ENCODE results near the gene TMEM43. TPM values are rescaled to one million over a fixed set of nuclear protein-coding genes. Genes with fewer than 3 reads are reported as not detected.

Gene TMEM43
- polyA plus RNA-seq, 1 of the 3 experiments (the other 2 are of a cell fraction) = 105 TPM

GRCh38 chr3:14154276-14154675, 29.4 kb downstream of the TMEM43 start:
- Histone ChIP-seq H4K20me1 (ENCODE audit: insufficient read depth) (0 out of 2 replicates have a peak, but pooled peaks cover 9% of the 10 kb centered on the region), H3K4me1 (ENCODE audit: control insufficient read depth in 1 of 2, insufficient read depth in 2 of 2, low read depth in 1 of 2, low read length in 1 of 2) (no peaks in the 10 kb centered on the region; a peak in 1 of 4 replicates), H2AFZ (ENCODE audit: low read depth) (no peak overlapping the region), H3K27ac (ENCODE audit: low read depth in 2 of 2, low read length in 1 of 2) (no peak overlapping the region), H3K36me3 (replicated peaks in 1 of 2; ENCODE audit: control insufficient read depth in 1 of 2, insufficient read depth in 2 of 2, low read length in 1 of 2) (peaks cover 64 to 83% of the 10 kb centered on the region in 2 experiments), H3F3A (replicated peaks; ENCODE audit: insufficient read depth) (no peaks in the 10 kb centered on the region), H3K4me3 (ENCODE audit: low read depth in 2 of 2, low read length in 1 of 2) (no peak overlapping the region), H3K4me2 (no peak overlapping the region), H3K9me3 (no peaks in the 10 kb centered on the region), H3K79me2 (ENCODE audit: insufficient read depth) (peaks cover 47% of the 10 kb centered on the region; the same call in 1 of the 2 replicates), H3K27me3 (ENCODE audit: insufficient read depth) (no peaks in the 10 kb centered on the region), H3K9ac (no peak overlapping the region), H3K9me2 (no peaks in the 10 kb centered on the region)
- no peak for TF ChIP-seq ELF1 (IDR thresholded peaks at IDR 0.05)
- TF ChIP-seq CHD2 (IDR thresholded peaks at IDR 0.05; ENCODE audit: low read length, partially characterized antibody) = no peak
- TF ChIP-seq FOXM1 (IDR thresholded peaks at IDR 0.05; ENCODE audit: low read depth) = no peak
- TF ChIP-seq TEAD4 (IDR thresholded peaks at IDR 0.05; ENCODE audit: borderline replicate concordance, insufficient read depth) = no peak
- no peak for TF ChIP-seq FOSL2 (IDR thresholded peaks at IDR 0.05; ENCODE audit: borderline replicate concordance, low read depth)
- no peak for TF ChIP-seq USF2 (IDR thresholded peaks at IDR 0.05; ENCODE audit: borderline replicate concordance, low read depth, low read length)
- TF ChIP-seq RFX5 (IDR thresholded peaks at IDR 0.05; ENCODE audit: low read length) = no peak
- TF ChIP-seq IRF3 (IDR thresholded peaks at IDR 0.05; ENCODE audit: low read depth, low read length) = no peak
- CTCF ChIA-PET = no interaction called here
- DNase-seq = no peak
- POLR2A ChIA-PET = no interaction called here
- WGBS (ENCODE audit: low lambda C conversion rate) = 95% methylated on average over 5 of the region's 5 CpGs

- H3K9ac ChIP-seq = no peak overlapping the region
- H3K4me1 ChIP-seq (ENCODE audit: control insufficient read depth in 1 of 2, insufficient read depth in 2 of 2, low read depth in 1 of 2, low read length in 1 of 2) = no peaks in the 10 kb centered on the region; a peak in 1 of 4 replicates
- no peaks in the 10 kb centered on the region for H3K27me3 ChIP-seq (ENCODE audit: insufficient read depth)
- ChIA-PET POLR2A (no interaction called here), CTCF (interaction anchor here (1.5 kb wide), 1 partner anchor 48 kb away, joined by 4 read pairs; no protein-coding TSS in a partner anchor)
- no peaks in the 10 kb centered on the region for H3F3A ChIP-seq (replicated peaks; ENCODE audit: insufficient read depth)
- no peak overlapping the region for H3K4me2 ChIP-seq
- H2AFZ ChIP-seq (ENCODE audit: low read depth) = no peak overlapping the region
- H3K4me3 ChIP-seq (ENCODE audit: low read depth in 2 of 2, low read length in 1 of 2) = no peak overlapping the region
- no peak for DNase-seq
- 91% methylated on average over 7 of the region's 7 CpGs for WGBS (ENCODE audit: low lambda C conversion rate)
- H3K79me2 ChIP-seq (ENCODE audit: insufficient read depth) = peaks cover 47% of the 10 kb centered on the region; the same call in 1 of the 2 replicates
- H3K36me3 ChIP-seq (replicated peaks in 1 of 2; ENCODE audit: control insufficient read depth in 1 of 2, insufficient read depth in 2 of 2, low read length in 1 of 2) = peaks cover 71 to 88% of the 10 kb centered on the region in 2 experiments
- no peak overlapping the region for H3K27ac ChIP-seq (ENCODE audit: low read depth in 2 of 2, low read length in 1 of 2)
- no peaks in the 10 kb centered on the region for H3K9me2 ChIP-seq
- 0 out of 2 replicates have a peak, but pooled peaks cover 9% of the 10 kb centered on the region for H4K20me1 ChIP-seq (ENCODE audit: insufficient read depth)
- no peaks in the 10 kb centered on the region for H3K9me3 ChIP-seq
- no peak for TF ChIP-seq ZBTB33 (IDR thresholded peaks at IDR 0.05; ENCODE audit: borderline replicate concordance, low read depth)
- TF ChIP-seq REST (IDR thresholded peaks at IDR 0.05; ENCODE audit: low read depth, low read length) = no peak
- TF ChIP-seq EP300 (IDR thresholded peaks at IDR 0.05; ENCODE audit: borderline replicate concordance in 1 of 2, low read depth in 1 of 2, low read length in 1 of 2) = no peak
- no peak for TF ChIP-seq SMC3 (IDR thresholded peaks at IDR 0.05; ENCODE audit: low read depth, low read length)
- no peak for TF ChIP-seq NRF1 (IDR thresholded peaks at IDR 0.05; ENCODE audit: low read depth, low read length)
- no peak for TF ChIP-seq ELF1 (IDR thresholded peaks at IDR 0.05)
- TF ChIP-seq MAX (IDR thresholded peaks at IDR 0.05; ENCODE audit: low read depth) = no peak
- no peak for TF ChIP-seq TAF1 (IDR thresholded peaks at IDR 0.05; ENCODE audit: borderline replicate concordance, low read depth, low read length)
- TF ChIP-seq RFX5 (IDR thresholded peaks at IDR 0.05; ENCODE audit: low read length) = no peak
- no peak for TF ChIP-seq JUND (IDR thresholded peaks at IDR 0.05)
- TF ChIP-seq YY1 (IDR thresholded peaks at IDR 0.05; ENCODE audit: low read depth) = no peak
- no peak for TF ChIP-seq RXRA (IDR thresholded peaks at IDR 0.05; ENCODE audit: borderline replicate concordance, low read depth)
- no peak for TF ChIP-seq RAD21 (IDR thresholded peaks at IDR 0.05; ENCODE audit: low read length)
- no peak for TF ChIP-seq GATA2 (CRISPR knock-in tag; IDR thresholded peaks at IDR 0.05)
- TF ChIP-seq TEAD4 (IDR thresholded peaks at IDR 0.05; ENCODE audit: borderline replicate concordance, insufficient read depth) = no peak
Observed at GRCh38 chr3:14154895-14155440, 30.1 kb downstream of the TMEM43 start.
